ENCODE measurements around the gene HIPK4.
A peak's percentile ranks its signal among the peaks of the same experiment; 100 is the strongest.
"Not testable (repeated sequence)": the region's sequence is repeated elsewhere in the genome, so short reads cannot be mapped to it uniquely, and the experiment has no call there.

The HIPK4 gene

DNA sequence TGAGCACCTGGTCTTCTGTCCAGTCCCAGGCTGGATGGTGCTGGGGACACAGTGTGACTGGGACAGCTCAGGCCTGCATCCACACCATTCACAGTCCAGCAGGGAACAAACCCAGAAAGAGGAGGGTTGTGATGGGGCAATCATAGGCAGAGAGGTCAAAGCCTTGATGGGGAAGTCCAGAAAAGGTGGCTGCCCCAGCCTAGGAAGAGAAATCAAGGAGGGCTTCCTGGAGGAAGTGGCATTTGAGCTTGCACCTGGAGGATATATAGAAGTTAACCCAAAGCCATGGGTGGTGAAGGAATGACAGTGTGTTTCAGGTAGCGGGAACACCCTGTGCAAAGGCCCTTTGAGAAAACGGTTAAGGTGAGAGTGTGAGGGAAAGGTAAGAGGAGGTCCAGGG is 25.8 kb upstream of the HIPK4 start:
- no peak for DNase-seq

GRCh38 chr19:40414542-40415535 is 24.9 kb upstream of the HIPK4 start:
- DNase-seq = no peak

- DNase-seq = no peak
These were observed 23.4 kb upstream of the HIPK4 start, which contains the start of gene PRX for GRCh38 chr19:40413291-40413845. Gene PRX (minus strand): TSS chr19:40413378. CDS start chr19:40407932, 5,446 bp downstream.

GRCh38 chr19:40412866-40413265 is 22.9 kb upstream of the HIPK4 start:
- DNase-seq = no peak

DNA sequence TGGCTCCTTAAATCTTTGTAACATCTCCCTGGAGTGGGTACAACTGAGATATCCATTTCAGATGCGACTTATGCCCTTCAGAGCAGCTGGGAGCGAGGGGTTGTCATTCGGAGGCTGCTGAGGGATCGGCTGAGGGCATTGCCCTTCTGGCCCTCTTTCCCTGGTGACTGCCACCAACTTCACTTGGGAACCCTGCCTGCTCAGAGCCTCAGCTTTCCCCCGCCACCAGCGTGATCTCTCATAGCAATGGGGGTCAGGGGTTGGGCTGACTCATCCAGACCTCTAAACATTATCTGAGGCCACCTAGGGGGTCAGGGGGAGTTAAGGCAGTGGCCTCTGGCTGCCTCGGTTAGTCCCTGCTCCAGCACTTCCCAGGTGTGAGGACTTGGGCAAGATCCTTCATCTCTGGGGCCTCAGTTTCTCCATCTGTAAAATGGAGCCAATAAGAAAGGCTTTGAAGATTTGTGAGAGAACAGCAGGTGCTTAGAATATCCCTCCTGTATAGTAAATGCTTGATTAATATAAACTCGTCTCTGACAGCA is 22.0 kb upstream of the HIPK4 start:
- DNase-seq = no peak

DNA sequence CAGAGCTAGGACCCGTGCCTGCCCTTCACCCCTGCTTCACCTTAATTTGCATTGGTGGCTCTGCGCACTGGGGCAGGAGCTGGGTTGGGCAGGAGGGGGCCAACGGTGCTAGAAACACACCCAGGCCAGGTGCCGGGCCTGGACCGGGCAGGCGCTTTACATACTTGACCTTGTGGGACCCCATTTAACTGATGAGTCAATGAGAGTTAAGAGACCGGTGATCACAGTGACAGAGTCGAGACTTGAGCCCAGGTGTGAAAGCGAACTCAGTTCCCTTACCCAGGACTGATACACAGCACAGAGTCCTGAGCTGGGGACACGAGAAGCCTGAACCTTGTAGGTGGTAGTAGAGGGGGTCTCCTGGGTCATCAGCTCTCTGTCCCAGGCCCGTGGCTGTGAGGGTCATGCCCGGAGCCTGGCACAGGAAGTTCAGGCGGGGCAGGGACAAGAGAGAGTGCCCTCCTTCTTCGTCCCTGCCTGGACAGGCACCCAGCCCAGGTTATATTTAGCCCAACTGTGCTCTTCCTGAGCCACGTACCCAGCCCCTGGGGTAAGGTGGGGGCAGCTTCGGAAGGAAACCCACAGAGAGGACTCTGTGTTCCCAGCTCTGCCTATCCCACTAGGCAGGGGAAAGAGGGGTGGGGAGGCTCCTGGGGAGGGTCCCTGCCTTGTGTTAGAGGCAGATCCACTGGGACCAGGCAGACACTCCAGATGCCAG is 21.3 kb upstream of the HIPK4 start:
- no peak for DNase-seq

- DNase-seq = no peak
These were observed 20.0 kb upstream of the HIPK4 start for GRCh38 chr19:40410030-40410389.

DNA sequence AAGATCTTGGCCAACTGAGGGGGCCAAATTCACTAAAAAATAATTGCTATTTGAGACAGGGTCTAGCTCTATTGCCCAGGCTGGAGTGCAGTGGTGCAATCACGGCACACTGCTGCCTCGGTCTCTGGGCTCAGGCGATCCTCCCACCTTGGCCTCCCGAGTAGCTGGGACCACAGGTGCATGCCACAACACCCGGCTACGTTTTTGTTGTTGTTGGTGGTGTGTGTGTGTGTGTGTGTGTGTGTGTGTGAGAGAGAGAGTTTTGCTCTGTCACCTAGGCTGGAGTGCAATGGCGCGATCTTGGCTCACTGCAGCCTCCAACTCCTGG is 18.6 kb upstream of the HIPK4 start:
- not testable (repeated sequence) for DNase-seq

GRCh38 chr19:40407714-40408597 is 18.0 kb upstream of the HIPK4 start:
- DNase-seq = no peak

- peak; percentile 61 for DNase-seq
These were observed 13.4 kb upstream of the HIPK4 start for GRCh38 chr19:40403262-40403984.

DNA sequence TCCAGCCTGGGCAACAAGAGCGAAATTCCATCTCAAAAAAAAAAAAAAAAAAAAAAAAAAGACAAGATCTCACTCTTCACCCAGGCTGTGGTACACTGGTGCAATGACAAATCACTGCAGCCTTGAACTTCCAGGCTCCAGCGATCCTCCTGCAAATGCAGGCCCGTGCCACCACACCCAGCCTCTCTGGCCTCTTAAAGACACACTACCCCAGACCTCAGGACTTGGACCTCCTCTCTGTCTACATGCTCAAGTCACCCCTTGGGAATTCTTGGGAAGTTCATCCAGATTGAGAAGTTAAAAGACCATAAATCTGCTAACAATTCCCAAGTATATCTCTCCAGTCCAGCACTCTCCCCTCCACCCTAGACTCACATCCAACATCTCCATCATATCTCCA is 10.6 kb upstream of the HIPK4 start:
- DNase-seq = no peak

- peak; percentile 56 for DNase-seq
These were observed 8.6 kb upstream of the HIPK4 start for GRCh38 chr19:40398417-40399131.

DNA sequence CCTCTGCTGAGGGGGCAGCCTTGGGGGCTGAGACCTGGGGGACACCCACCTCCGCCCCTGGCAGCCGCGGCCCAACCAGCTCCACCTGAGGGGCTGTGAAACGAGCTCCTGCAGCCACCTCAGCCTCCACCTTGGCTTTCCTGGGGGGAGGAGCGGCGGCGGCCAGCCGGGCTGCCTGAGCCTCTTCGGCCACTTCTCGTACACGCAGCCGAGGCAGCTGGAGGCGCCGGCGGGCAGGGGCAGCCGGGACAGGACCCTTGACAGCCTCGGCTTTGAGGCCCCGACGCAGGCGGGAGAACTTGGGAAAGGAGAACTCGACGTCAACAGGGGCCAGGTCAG is 7.6 kb upstream of the HIPK4 start:
- DNase-seq = no peak

DNA sequence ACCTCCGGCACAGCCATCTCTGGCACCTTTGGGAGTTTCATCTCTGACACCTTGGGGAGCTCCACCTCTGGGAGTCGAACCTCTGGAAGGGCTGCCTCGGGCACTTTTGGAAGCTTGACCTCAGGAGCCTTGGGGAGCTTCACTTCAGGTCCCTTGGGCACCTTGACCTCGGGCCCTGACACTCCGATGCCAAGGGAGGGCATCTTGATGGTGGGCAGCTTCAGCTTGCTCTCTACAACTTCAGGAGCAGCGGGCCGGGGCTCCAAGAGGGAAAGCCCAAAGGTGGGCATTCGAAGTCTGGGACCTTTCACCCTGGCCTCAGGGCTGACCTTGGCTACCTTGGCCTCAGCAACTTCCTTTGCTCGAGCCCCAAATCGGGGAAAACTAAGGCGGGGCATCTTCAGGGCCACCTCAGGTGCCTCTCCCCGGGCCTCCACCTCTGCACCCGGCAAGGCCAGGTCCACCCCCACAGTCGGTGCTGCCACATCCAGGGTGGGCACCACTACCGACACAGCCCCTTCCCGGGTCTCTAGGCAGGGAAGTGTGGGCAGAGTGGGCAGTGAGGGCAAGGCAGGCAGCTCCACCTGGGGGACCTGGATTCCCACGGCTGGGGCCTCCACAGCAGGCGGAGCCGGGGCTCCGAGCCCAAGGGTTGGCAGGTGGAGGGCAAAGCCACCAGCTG is 7.0 kb upstream of the HIPK4 start:
- no peak for DNase-seq

DNA sequence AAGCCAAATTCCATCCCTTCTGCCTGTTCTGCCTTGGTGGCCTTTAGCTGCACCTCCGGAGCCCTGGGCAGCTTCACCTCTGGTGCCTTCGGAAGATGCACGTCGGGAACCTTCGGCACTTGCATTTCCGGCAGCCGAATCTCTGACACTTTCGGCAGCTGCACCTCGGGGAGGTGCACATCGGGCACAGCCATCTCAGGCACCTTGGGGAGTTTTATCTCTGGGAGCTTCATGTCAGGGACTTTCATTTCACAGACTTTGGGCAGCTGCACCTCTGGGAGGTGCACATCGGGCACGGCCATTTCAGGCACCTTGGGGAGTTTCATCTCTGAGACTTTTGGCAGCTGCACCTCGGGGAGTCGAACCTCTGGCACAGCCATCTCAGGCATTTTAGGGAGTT is 6.0 kb upstream of the HIPK4 start:
- DNase-seq = no peak

- DNase-seq = no peak
These were observed 4.8 kb upstream of the HIPK4 start for GRCh38 chr19:40394816-40395210.

DNA sequence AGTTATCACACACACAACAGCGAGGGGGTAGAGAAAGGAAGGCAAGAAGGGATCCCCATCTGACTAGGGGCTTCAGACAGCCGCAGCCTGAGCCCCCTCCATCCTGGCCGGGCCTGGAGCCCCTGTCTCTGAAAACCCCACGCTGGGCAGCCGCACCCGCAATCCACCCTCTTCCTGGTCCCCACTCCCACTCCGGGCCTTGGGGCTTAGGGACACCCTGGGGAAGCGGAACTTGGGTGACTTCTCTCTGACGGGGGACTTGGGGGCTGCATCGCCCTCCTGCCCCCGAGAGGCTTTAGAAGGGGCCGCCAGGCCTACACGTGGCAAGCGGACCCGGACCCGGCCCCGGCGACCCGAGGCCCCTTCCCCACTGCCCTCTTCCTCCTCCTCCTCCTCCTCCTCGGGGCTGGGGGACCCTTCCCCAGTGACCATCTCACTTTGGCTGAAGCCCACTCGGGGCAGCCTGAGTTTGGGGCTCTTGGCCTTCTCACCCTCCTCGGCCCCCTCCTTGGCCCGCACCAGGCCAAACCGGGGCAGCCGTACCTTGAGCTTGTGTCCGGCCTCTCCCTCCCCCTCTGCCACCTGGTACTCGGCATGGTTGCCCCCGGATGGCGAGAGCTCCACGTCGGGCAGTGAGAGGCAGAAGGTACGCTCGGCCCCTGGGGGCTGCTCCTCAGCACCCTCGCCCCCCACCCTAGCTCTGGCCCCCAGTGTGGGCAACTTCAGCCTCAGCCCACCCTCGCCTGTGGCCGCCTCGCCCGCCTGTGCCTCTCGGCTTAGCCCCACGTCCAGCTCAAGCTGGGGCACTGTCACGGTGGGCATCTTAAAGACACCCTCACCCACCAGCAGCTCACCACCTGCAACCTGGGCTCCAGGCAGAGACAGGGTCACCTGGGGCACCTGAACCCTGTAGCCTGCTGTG is 4.2 kb upstream of the HIPK4 start:
- no peak for DNase-seq

DNA sequence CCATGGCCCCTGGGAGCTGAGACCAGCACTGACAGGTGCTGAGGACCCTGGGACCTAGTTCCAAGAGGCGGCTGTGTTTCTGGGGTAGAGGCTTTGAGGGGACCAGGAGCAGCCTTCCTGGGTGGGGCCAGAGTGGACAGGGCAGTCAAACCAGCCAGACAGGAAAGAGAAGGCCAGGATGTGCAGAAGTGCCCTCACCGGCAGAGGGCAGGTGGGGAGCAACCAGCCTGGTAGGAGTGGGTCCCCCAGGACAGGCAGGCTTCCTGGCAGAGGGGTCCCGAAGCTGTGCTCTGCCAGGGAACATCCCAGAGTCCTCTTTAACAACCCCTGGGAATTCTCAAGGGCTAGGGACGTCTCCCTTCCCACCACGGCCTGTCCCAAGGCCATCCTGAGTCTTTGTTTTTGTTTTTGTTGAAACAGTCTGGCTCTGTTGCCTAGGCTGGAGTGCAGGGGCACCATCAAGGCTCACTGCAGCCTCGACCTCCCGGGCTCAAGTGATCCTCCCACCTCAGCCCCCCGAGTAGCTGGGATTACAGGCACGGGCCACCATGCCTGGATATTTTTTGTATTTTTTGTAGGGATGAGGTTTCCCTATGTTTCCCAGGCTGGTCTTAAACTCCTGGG is 3.0 kb upstream of the HIPK4 start:
- no peak for DNase-seq

DNA sequence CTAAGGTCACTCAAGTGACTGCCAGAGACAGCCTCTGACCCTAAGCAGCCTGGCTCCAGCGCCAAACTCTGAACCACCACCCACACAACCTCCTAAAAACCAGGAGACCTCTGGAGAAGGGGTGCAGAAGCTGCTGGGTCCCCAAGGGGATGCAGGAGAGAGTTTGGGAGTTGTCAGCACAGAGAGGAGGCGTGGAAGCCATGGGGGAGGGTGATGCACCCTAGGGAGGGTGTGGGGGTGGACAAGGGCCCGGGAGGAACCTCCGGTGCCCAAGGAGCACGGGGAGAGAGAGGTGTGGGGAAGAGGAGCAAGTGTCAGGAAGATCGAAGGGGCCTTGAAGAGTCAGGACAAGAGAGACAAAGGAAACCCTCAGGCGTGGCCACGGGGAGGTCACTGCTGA is 2.1 kb upstream of the HIPK4 start:
- no peak for DNase-seq

Measured in NCI-H526 treated with DMSO at 0.1 percent for 48 hours (cell line).